K562 (cell line): ENCODE data around the gene PCDHGB2. TPM values are rescaled to one million over a fixed set of nuclear protein-coding genes. Genes with fewer than 3 reads are reported as not detected.

ENCODE experiments used
- BDP1 ChIP-seq: IDR thresholded peaks from 3 replicates; pipeline ENCODE4 v1.6.1; 2011; ENCODE audit not compliant: insufficient read length, insufficient read depth
- CBX1 ChIP-seq: sonication (generic); IDR thresholded peaks from 2 replicates; pipeline ENCODE4 v1.6.1; 2016; ENCODE audit warnings: antibody characterized with exemption, low read depth, mild to moderate bottlenecking
- CHD7 ChIP-seq: fragments of 200-600 bp; sonication (generic); IDR thresholded peaks from one replicate; pipeline ENCODE4 v1.6.1; 2012; ENCODE audit warnings: mild to moderate bottlenecking, low read depth, low read length, inconsistent platforms
- CREBBP ChIP-seq: IDR thresholded peaks from one replicate; pipeline ENCODE4 v1.6.1; 2012; ENCODE audit warnings: low read depth, mild to moderate bottlenecking, control low read depth, inconsistent platforms, low read length
- CTCF ChIP-seq, 3 experiments: IDR thresholded peaks in 2 of 3; conservative IDR thresholded peaks in 1 of 3; 2 replicates each; pipeline ENCODE4 v1.5.1; 2011 to 2012; ENCODE audit warnings: low read length in 3 of 3, mild to moderate bottlenecking in 3 of 3, control low read depth in 2 of 3, improper control_type of control experiment in 1 of 3, inconsistent platforms in 1 of 3, low read depth in 1 of 3, mixed read lengths in 1 of 3, moderate library complexity in 1 of 3; ENCODE audit not compliant: insufficient read depth in 2 of 3
- DDX20 ChIP-seq: fragments of 450-650 bp; IDR thresholded peaks from 2 replicates; pipeline ENCODE4 v1.6.1; 2016; ENCODE audit warnings: missing genetic modification characterization, low read depth, mild to moderate bottlenecking, missing compliant biosample characterization, moderate library complexity
- FOXK2 ChIP-seq, 2 experiments: fragments of 450-650 bp; IDR thresholded peaks in 1 of 2; conservative IDR thresholded peaks in 1 of 2; 2 replicates each; pipeline ENCODE4 v1.6.1; 2016; ENCODE audit warnings: low read depth in 2 of 2, mild to moderate bottlenecking in 1 of 2
- HDAC3 ChIP-seq: fragments of 450-650 bp; IDR thresholded peaks from 2 replicates; pipeline ENCODE4 v1.6.1; 2018; ENCODE audit warnings: borderline replicate concordance, mild to moderate bottlenecking, moderate library complexity; ENCODE audit not compliant: partially characterized antibody
- MAX ChIP-seq: sonication (generic); formaldehyde crosslinking; IDR thresholded peaks from 2 replicates; pipeline ENCODE4 v1.9.0; 2022; ENCODE audit warnings: mild to moderate bottlenecking, missing genetic modification reagents
- RAD21 ChIP-seq, 2 experiments: fragments of 250-450 bp in 1 of 2; fragments of 450-650 bp in 1 of 2; sonication (Bioruptor Pico) in 1 of 2; formaldehyde crosslinking in 1 of 2; IDR thresholded peaks in 1 of 2; conservative IDR thresholded peaks in 1 of 2; 2 replicates each; pipeline versions ENCODE4 v1.4.0 to v1.8.0; 2020 to 2022; ENCODE audit warnings: mild to moderate bottlenecking in 2 of 2, moderate library complexity in 1 of 2
- SP1 ChIP-seq: sonication (generic); formaldehyde crosslinking; IDR thresholded peaks from 2 replicates; pipeline ENCODE4 v1.8.1; 2022; ENCODE audit warnings: mild to moderate bottlenecking, missing genetic modification reagents
- WHSC1 ChIP-seq: IDR thresholded peaks from one replicate; pipeline ENCODE4 v1.6.1; 2012; ENCODE audit warnings: low read length, control low read depth, inconsistent platforms
- ZNF717 ChIP-seq: fragments of 250-450 bp; sonication (Bioruptor Pico); IDR thresholded peaks from 2 replicates; pipeline ENCODE4 v1.5.0; 2021
- polyA plus RNA-seq, 8 experiments: library from polyadenylated mRNA; depleted of rRNA in 4 of 8; stranded (reverse) in 5 of 8; unstranded in 3 of 8; fragments of >200 nt; fragmentation: Nextera tagmentation in 2 of 8; fragmentation: Illumina TruSeq in 1 of 8; extraction: Ambion mirVana in 2 of 8; extraction: Trizol in 1 of 8; gene quantifications; 2 replicates each; pipeline versions ENCODE4 v1.2.1 to v1.2.3, GENCODE V29; 2011 to 2014; ENCODE audit warnings: inconsistent platforms in 1 of 8, missing spikeins in 1 of 8
- total RNA-seq, 7 experiments: library from RNA; depleted of rRNA in 6 of 7; stranded (reverse); fragments of >200 nt in 6 of 7; fragmentation: Illumina TruSeq in 2 of 7; extraction: Trizol in 2 of 7; gene quantifications; 2 replicates each; pipeline versions ENCODE4 v1.2.1 to v1.2.3, GENCODE V29; 2011 to 2021; ENCODE audit warnings: low replicate concordance in 1 of 7

Gene PCDHGB2
- total and polyA plus RNA-seq, 9 of the 15 experiments (the other 6 are each of a cell fraction or from before 2014, with no cell fraction given): 0.06 to 0.54 (median 0.29) TPM; not detected in 1

- TF ChIP-seq CHD7 (no peak), BDP1 (no peak), DDX20 (tag) (no peak), MAX (CRISPR knock-in tag) (no peak), CTCF (IDR thresholded peaks at IDR 0.05 in 2 of 3, conservative IDR thresholded peaks at IDR 0.05 in 1 of 3; ENCODE audit: insufficient read depth in 2 of 3, low read depth in 1 of 3, low read length in 3 of 3) (peak; percentile 58 to 73 (median 64)), ZNF717 (CRISPR knock-in tag) (no peak), SP1 (no peak), RAD21 (CRISPR knock-in tag; conservative IDR thresholded peaks at IDR 0.05 in 1 of 2, IDR thresholded peaks at IDR 0.05 in 1 of 2) (peak in 1 of 2 experiments; percentile 47; a peak in 3 of 4 replicates), CREBBP (no peak), FOXK2 (conservative IDR thresholded peaks at IDR 0.05 in 1 of 2, IDR thresholded peaks at IDR 0.05 in 1 of 2; ENCODE audit: low read depth in 2 of 2) (no peak), CBX1 (no peak), WHSC1 (no peak), HDAC3 (no peak)
Measured at GRCh38 chr5:141382469-141383294, 22.9 kb downstream of the PCDHGB2 start, which contains the start of gene PCDHGA7 (continued).
